ENCODE measurements around the gene NXN.
"Not testable (repeated sequence)": the region's sequence is repeated elsewhere in the genome, so short reads cannot be mapped to it uniquely, and the experiment has no call there.

Gene NXN

DNA sequence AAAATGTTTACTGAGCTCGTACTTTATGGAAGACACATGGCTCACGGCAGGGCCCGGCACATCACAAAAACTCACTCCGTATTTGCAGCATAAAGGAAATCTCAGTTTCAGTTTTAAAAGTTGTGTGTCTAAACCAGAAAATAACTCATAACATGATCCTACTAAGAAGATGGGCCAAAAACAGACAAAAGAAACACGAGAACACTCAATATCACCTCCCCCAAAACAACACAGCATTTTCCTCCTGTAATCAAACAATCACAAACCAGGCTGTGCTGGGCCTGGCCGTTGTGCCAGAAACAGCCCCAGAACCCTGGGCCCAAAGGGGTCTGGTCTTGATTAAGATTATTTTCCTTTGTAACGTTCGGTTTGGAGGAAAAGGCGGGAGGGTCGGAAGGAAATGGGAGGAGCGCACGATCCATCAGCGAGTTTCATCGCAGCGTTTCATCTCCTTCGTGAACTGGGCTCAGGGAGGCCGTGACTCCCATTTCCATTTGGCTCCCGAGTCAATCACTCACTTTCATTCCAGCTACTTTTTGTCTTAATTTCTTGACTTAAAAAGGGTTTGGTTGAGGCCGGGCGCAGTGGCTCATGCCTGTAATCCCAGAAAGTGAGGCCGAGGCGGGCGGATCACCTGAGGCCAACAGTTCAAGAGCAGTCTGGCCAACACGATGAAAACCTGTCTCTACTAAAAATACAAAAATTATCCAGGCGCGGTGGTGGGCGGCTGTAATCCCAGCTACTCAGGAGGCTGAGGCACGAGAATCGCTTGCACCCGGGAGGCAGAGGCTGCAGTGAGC, 61.4 kb downstream of the NXN start:
- peak; percentile 46 for DNase-seq (ENCODE audit: low spot score)

DNA sequence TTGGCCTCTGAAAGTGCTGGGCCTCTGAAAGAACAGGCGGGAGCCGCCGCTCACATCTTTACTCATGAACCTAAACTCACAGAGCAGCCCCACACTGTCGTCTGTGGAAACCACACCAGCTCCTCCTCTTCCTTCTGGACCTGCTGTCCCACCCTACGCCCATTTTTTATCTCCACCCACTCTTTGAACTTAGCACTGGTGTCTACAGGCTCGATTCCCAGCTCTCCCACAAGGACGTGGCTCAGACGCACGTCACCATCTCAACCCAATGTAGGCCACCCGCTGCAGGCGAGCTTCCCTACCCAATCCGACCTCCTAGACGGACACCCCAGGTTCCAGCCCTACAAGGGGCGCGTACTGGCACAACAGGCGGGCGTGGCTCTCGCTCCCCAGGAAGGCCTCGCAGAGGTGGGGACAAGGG, 62.2 kb downstream of the NXN start:
- peak; percentile 79 for DNase-seq (ENCODE audit: low spot score)

DNA sequence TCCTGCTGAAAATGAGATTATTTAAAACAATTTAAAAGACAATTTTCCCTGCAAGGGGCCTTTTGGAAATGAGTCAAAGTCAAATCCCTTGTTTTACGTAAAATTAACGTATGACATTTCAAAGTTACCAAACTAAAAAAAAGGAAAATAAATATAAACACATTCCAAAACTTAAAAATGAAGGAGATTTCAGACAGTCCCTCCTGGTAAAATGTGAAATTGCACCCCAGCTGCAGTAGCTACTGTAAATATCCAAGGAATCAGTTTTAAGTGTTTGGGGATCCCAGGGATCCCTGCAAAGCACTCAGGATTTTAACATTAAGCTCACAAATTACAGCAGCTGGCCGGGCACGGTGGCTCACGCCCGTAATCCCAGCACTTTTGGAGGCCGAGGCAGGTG, 63.3 kb downstream of the NXN start:
- DNase-seq (ENCODE audit: low spot score): no peak

DNA sequence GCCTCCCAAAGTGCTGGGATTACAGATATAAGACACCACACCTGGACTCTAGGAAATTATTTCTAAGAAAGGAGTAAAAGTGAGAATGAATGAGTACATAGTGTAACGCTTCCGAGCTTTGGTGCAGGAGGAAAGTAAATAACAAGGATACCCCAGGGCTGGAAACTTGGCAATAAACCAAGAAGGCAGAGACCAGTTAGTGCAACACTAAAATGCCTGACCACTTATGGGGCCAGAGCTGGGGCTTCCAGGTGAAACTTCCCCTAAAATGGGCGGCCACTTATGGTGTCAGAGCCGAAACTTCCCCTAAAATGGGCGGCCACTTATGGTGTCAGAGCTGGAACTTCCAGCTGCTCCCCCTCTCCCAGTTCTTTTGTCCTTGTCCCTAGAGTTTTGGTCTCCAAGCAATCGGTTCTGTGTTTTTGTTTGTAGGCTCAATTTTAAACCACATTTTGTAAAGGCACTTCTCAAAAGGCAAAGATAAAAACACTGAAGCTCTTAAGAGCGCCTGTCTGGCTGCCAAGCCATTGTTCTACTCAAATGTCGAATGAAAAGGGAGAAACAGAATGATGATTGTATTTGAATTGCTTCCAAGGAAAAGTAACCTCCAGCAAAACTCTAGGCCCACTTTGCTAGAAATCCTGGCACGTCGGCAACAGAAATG, 63.9 kb downstream of the NXN start:
- DNase-seq (ENCODE audit: low spot score): no peak

DNA sequence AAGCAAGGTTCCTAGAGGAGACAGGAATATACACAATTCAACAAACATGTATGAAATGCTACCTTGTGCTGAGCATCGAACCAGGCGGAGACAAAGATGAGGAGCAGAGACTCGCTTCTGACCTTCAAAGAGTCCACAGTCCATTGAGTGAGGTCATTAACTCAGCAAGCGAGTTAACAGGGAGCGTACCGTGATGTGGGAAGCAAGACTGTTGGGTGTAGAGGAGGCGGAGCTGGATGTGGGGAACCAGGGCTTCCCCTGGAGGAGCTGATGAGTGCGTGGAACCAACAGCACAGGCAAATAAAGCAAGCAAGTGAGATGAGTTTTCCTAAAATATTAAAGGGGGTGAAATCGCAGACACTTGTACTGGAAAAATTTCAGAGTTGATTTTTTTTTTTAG, 65.0 kb downstream of the NXN start:
- no peak for DNase-seq (ENCODE audit: low spot score)

DNA sequence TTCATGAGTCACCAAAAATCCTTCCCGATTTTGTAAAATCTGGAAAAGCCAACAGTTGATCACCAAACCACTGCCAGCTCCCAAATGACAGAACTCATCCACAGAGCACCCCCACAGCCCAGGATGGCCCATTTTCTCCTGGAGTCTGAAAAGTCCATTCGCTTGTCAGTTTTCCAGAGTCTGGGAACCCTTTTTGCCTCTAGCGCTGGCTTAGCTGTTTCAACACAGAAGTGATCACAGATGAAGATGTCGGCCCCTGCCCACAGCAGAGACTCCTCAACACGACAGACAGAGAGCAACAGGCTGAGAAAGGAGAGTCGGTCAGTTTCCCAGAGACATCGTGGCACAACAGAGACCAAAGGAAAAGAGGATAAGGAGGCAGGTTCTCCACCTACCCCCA, 66.4 kb downstream of the NXN start:
- peak; percentile 50 for DNase-seq (ENCODE audit: low spot score)

DNA sequence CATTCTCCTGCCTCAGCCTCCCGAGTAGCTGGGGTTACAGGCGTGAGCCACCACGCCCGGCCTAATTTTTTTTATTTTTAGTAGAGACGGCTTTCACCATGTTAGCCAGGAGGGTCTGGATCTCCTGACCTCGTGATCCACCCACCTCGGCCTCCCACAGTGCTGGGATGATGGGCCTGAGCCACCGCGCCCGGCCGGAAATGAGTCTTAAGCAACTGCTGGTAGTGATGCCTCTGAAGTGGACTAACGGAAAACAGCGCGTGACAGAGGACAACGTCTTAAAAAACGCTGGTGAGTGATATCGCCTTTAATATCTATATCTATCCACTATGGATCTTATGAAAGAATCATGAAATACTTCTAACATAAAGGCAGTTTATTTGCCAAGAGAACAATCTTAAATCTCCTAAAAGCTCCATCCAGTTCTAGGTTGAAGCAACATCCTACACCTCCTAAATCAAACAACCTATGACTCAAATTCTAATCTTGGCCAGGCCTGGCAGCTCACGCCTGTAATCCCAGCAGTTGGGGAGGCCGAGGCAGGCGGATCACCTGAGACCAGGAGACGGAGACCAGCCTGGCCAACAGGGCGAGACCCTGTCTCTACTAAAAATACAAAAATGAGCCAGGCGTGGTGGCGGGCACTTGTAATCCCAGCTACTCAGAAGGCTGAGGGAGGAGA, 69.8 kb downstream of the NXN start:
- DNase-seq (ENCODE audit: low spot score): peak; percentile 54

DNA sequence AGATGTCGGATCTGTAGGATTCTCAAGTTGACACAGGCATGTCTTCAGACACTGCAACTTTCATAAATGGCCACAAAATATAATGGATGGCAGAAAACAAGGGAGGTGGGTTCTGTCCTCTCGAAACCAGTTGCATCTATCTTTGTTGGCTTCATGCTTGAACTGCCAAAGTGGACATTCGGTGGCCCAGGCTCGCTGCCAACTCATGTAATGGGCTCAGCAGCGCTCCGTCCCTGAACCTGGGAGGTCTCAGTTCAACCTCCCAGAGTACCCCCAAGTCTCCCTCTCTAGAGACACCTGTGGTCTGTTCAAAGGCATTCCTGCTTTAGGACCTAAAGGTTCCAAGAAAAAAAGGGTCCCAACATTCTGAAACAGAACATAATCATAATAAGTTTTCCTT, 71.9 kb downstream of the NXN start:
- no peak for DNase-seq (ENCODE audit: low spot score)

DNA sequence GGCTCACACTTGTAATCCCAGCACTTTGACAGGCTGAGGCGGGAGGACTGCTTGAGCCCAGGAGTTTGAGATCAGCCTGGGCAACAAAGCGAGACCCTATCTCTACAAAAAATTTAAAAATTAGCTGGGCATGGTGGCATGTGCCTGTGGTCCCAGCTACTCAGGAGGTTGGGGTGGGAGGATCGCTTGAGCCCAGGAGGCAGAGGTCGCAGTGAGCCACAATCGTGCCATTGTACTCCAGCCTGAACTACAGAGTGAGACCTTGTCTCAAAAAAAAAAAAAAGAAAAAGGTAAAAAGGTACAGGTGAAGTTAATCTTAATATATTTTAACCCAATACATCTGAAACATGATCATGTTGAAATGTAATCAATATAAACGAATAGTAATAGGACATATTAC, 73.9 kb downstream of the NXN start:
- DNase-seq (ENCODE audit: low spot score): not testable (repeated sequence)

DNA sequence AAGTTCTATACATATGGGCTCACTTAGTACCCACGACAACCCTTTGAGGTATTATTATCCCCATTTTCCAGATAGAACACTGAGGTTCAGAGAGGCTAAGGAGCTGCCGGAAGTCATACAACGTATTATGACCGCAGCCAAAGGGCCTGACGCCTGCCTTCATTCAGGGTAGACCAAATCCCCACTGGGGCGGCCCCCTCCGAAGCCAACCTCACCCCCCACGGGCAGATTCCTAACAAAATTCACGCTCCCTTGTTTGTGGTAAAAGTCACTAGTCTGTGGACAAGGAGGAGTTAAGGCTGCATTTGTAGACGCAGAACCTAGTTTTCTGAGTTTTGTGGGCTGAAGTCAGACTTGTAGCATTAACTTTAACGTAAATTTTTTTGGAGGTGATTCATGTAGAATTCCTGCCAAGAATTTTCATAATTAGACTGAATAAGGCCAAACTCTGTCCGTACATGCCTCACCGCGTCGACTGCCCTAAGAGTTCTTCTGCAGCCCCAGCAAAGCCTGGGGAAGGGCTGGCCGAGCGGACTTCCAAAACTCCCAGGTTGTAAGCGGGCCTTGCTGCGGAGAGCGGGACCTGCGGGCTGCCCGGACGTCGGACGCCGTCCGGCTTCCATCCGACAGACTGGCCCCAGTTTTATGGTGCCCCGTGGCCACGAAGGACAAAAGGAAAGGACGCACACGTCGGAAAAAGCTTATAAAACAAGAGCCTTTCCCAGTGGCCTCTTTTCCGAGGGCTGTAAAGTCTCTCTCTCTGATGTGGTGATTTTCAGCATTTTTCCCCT, 75.7 kb downstream of the NXN start:
- DNase-seq (ENCODE audit: low spot score): peak; percentile 69

DNA sequence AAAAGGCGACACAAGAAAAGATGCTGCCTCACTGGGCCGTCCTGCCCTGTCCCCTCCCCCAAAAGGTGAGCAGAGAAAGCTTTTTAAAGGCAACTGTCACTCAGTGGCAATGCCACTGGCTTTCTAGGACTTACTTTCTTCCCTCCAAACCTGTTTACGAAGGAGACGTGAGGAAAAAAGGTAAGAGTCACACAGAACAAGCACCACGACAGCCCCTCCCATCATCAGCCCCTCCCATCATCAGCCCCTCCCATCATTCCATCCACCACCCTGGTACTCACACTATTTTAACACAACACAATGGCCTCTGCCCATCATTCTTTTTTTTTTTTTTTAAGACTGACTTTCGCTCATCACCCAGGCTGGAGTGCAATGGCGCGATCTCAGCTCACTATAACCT, 77.1 kb downstream of the NXN start:
- DNase-seq (ENCODE audit: low spot score): no peak

DNA sequence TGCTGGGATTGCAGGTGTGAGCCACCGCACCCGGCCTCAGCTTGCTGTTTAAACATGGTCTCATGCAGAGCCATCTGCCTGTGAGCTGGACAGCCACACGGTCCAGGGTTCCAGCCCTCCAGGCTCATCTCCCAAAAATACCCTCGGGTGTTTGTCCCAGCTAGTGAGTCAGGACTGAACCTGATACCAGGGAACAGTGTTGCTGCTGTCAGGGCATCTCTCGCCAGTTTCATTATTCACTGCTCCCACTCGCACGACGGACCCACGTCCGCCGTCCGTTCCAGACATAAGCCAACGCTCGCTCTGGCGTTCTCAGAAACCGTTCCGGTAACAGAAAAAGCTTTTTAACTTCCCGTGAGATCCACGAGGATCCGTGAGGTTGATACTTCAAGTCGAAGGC, 77.6 kb downstream of the NXN start:
- no peak for DNase-seq (ENCODE audit: low spot score)

DNA sequence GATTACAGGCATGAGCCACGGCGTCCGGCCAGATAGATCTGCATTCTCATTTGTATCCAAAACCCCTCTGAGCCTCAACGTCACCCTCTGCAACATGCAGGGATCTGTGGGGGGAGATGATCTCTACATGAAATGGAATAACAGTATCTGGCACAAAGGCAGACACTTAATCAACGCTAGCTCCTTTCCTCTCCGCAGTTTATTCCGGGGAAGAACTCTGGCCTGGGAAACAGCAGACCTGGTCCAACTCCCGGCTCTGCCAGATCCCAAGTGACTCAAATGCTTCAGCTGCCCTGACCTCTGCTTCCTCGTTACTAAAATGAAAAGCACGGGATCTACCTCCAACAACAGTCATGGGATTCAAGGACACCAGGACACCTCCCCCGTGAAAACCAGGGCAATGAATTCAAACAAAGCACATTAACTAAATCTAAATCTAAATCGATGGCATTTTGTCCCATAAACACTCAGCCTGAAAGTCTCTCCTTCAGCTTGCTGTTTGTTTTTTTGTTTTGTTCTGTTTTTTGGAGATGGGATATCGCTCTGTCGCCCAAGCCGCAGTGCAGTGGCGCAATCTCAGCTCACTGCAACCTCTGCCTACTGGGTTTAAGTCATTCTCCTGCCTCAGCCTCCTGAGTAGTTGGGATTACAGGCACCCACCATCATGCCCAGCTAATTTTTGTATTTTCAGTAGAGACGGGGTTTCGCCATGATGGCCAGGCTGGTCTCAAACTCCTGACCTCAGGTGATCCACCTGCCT, 78.2 kb downstream of the NXN start:
- DNase-seq (ENCODE audit: low spot score): peak; percentile 76

DNA sequence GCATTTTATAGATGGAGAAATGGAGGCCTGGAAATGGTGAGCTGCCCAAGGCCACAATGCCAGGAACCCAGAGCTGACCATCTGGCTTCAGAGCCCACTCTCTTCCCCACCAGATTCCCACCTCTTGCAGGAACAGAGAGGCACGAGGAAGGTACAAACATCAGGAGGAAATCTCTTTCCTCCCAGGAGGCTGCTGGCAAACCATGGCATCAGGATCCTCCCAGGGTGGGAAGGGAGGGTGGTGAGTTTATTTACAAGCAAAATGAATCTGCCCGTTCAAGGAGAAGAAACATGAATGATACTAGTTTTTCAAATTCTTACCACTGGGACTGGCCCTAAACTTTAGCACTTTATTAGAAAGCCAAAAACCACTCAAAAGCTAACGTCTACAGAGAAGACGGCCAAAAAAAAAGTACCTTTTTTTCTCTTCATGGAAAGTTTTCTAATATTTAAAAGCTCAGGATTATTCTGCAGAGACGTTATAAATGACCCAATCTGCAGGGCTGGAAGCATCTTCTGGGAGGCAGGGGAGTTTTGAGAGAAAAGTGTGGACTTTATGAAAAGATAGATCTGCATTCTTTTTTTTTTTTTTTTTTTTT, 79.1 kb downstream of the NXN start:
- no peak for DNase-seq (ENCODE audit: low spot score)

DNA sequence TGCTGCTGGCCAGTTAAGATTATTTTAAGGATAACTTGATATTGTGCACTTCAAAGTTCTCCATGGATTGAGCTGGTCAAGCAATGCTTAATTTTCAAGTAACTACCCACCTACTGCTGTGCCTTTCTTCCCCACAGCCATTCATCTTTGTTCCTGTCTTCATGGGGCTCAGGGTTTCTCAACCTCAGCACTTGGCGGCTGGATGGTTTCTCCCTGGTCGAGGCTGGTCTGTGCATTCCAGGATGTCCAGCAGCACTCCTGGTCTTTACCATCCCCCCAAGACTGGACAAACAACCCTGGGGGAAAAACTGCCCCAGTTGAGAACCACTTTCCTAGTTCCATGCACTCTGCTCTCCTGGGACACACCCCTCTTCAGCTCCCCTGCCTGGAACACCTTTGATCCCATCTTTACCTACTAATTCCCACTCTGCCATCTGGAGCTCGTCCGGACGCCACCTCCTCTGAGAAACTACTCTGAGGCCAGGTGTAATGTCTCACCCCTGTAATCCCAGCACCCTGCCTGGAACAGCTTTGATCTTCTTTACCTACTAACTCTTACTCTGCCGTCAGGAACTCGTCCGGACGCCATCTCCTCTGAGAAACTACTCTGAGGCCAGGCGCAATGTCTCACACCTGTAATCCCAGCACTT, 81.5 kb downstream of the NXN start:
- DNase-seq (ENCODE audit: low spot score): no peak

DNA sequence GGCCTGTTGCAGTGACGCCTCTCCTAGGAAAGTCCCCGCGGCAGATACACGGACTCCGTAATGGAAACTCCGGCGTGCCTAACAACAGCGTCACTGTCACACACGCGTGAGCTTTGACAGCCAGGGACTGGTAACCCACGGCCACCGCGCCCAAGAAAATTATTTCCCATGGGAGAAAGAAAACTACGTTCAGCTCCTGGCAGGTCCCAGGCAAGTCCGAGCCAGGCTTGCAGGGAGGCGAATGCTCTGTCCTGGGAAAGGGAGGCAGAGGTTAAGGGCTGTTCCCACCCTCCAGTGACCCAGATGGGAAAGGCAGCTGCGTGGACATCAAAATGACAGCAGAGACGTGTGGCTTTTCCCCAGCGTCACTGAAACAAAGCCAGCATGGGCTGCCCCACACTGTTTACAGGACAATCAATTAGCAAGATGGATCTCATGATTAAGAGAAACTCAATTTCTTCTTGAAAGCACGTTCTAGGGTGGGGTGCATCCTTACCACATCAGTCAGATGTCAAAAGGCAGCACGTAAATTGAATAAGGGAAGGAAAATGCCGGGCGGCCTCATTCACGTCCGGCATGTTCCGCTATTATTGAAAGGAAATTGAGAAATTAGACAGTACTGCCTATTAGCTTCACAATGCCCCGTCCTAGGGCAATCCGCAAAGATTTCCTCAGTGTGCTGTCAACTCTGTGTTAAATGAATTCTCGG, 82.5 kb downstream of the NXN start:
- DNase-seq (ENCODE audit: low spot score): no peak

DNA sequence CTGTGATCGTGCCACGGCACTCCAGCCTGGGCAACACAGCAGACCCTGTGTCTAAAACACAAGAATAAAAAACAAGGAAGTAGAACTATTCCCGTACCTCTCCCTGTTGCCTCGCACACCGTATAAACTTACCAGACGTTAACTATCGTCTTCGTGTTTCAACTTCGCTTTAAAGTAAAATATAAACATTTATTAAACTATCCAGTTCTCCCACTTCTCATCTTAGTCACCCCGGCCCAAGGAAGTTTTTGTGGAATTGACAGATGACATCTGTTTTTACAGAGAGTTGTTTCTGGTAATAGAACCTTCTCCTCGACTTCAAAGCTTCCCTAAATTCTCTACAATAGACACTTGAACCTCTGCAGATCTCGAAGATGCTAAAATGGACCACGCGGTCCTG, 83.1 kb downstream of the NXN start:
- DNase-seq (ENCODE audit: low spot score): no peak

DNA sequence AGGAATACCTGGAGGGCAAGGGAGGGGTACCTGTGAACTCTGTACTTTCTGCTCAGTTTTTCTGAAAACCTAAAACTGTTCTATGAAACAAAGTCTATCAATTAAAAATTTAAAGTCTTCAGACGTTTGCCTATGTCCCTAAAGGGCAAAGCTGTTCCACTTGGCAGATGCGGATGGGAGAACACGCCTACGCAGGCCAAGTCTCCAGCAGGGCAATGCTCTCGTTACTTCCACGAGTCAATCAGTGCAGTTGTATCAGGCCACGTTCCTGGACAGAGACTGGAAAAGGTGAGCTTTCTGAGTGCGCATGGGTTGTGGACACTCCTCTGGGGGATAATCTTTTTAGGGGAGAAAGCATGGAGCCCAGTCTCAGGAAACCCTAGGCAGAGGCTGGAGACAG, 86.6 kb downstream of the NXN start:
- no peak for DNase-seq (ENCODE audit: low spot score)

DNA sequence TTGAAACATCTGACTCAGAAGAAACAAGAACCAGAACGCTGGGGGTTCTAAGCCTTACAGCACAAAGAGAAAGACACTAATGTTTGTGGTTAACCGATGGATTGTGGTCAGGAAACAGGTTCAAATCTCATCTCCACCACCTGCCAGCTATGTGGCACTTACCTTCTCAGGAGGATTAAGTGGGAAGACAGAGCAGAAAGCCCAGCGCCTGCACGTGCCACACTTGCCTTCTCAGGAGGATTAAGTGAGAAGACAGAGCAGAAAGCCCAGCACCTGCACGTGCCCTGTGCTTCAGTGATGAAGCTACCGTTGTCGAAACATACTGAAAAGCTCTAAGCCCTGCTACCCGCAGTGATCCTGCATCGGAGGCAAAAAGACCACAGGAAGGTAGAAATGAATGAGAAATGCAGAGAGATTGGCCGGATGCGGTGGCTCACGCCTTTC, 90.6 kb downstream of the NXN start:
- DNase-seq (ENCODE audit: low spot score): no peak

All from AG20443 (cell line).